H1 (cell line): ENCODE measurements around the gene MARS1. TPM values are rescaled to one million over a fixed set of nuclear protein-coding genes. Genes with fewer than 3 reads are reported as not detected.
"Not testable (repeated sequence)": the region's sequence is repeated elsewhere in the genome, so short reads cannot be mapped to it uniquely, and the experiment has no call there.

Experiments
- CTCF ChIA-PET: fragments of 300-600 bp; sonication (Branson Sonifier 250); formaldehyde crosslinking; loops from one replicate; lab custom pipeline; 2021; ENCODE audit not compliant: partially characterized antibody; lab: Charles Lee
- POLR2A ChIA-PET: fragments of 300-600 bp; sonication (Branson Sonifier 250); formaldehyde crosslinking; loops from one replicate; lab custom pipeline; 2021; ENCODE audit warnings: inconsistent platforms; ENCODE audit not compliant: partially characterized antibody; lab: Charles Lee
- DNase-seq, 2 experiments: peaks; one replicate each; pipeline versions ENCODE4 v3.0.0 to v3.0.0-alpha.2; 2010 to 2022; ENCODE audit warnings: low spot score in 2 of 2, low read depth in 1 of 2, mixed read lengths in 1 of 2
- FAIRE-seq: peaks from 2 replicates; lab custom pipeline; 2011; peaks lifted over from hg19 to GRCh38; lab: Jason Lieb, UNC
- H2AFZ ChIP-seq: 2 replicates; pipeline ENCODE4 v1.8.1; 2012; ENCODE audit warnings: low read length, inconsistent platforms
- H2AK5ac ChIP-seq: 2 replicates; pipeline ENCODE4 v1.6.1; 2013; ENCODE audit warnings: low read depth, low read length
- H2BK120ac ChIP-seq: replicated peaks from 2 replicates; pipeline ENCODE3; 2013; ENCODE audit warnings: low read depth, low read length, inconsistent platforms
- H2BK12ac ChIP-seq: 2 replicates; pipeline ENCODE4 v1.6.1; 2013; ENCODE audit warnings: low read depth, low read length
- H2BK15ac ChIP-seq: 2 replicates; pipeline ENCODE4 v1.6.1; 2013; ENCODE audit warnings: low read length
- H2BK20ac ChIP-seq: 2 replicates; pipeline ENCODE4 v1.6.1; 2013; ENCODE audit warnings: low read length
- H2BK5ac ChIP-seq: 2 replicates; pipeline ENCODE4 v1.6.1; 2013; ENCODE audit warnings: low read depth, low read length
- H3K14ac ChIP-seq: 2 replicates; pipeline ENCODE4 v1.6.1; 2013; ENCODE audit warnings: inconsistent platforms; ENCODE audit not compliant: insufficient read length
- H3K18ac ChIP-seq: 2 replicates; pipeline ENCODE4 v1.6.1; 2013; ENCODE audit warnings: low read length; ENCODE audit errors: extremely low read depth
- H3K23ac ChIP-seq: 2 replicates; pipeline ENCODE4 v1.6.1; 2013; ENCODE audit warnings: inconsistent platforms; ENCODE audit not compliant: insufficient read length
- H3K23me2 ChIP-seq: 2 replicates; pipeline ENCODE4 v1.6.1; 2013; ENCODE audit warnings: low read depth, low read length
- H3K27ac ChIP-seq: 2 replicates; pipeline ENCODE4 v1.6.1; 2011; ENCODE audit warnings: low read depth, low read length, inconsistent platforms
- H3K27me3 ChIP-seq, 4 experiments: replicated peaks in 1 of 4; 1 replicate in 1 of 4; 2 replicates in 3 of 4; pipeline versions ENCODE4 v1.6.1 to v1.8.1; 2011 to 2013; ENCODE audit warnings: low read length in 3 of 4, mild to moderate bottlenecking in 3 of 4, inconsistent platforms in 2 of 4, mixed read lengths in 2 of 4, moderate library complexity in 1 of 4; ENCODE audit not compliant: control insufficient read depth in 3 of 4, insufficient read depth in 3 of 4; ENCODE audit errors: extremely low read depth in 1 of 4
- H3K36me3 ChIP-seq, 4 experiments: 2 replicates each; pipeline versions ENCODE4 v1.6.1 to v1.8.1; 2011 to 2013; ENCODE audit warnings: mild to moderate bottlenecking in 4 of 4, low read length in 3 of 4, moderate library complexity in 2 of 4, control low read depth in 1 of 4, inconsistent platforms in 1 of 4; ENCODE audit not compliant: insufficient read depth in 4 of 4, control insufficient read depth in 2 of 4
- H3K4ac ChIP-seq: replicated peaks from 2 replicates; pipeline ENCODE3; 2013; ENCODE audit warnings: low read length, low read depth, mixed read lengths, inconsistent platforms; ENCODE audit not compliant: insufficient read length
- H3K4me1 ChIP-seq, 4 experiments: replicated peaks in 1 of 4; 1 replicate in 1 of 4; 2 replicates in 3 of 4; pipeline versions ENCODE4 v1.6.1 to v1.8.1; 2011 to 2013; ENCODE audit warnings: low read length in 3 of 4, inconsistent platforms in 2 of 4, mixed read lengths in 1 of 4; ENCODE audit not compliant: insufficient read depth in 4 of 4, control insufficient read depth in 3 of 4
- H3K4me2 ChIP-seq, 2 experiments: 2 replicates each; pipeline versions ENCODE4 v1.6.1 to v1.8.1; 2011 to 2013; ENCODE audit warnings: low read depth in 2 of 2, low read length in 2 of 2, control low read depth in 1 of 2, inconsistent platforms in 1 of 2, mild to moderate bottlenecking in 1 of 2; ENCODE audit not compliant: insufficient read depth in 1 of 2
- H3K4me3 ChIP-seq, 4 experiments: fragments of 200-600, 300-600 bp in 1 of 4; sonication (generic), shearing (Covaris generic), sonication (Bioruptor Twin) in 1 of 4; 2 replicates each; pipeline versions ENCODE4 v1.5.1 to v1.8.1; 2011 to 2016; ENCODE audit warnings: low read length in 4 of 4, low read depth in 3 of 4, control low read depth in 2 of 4, inconsistent platforms in 2 of 4, mild to moderate bottlenecking in 2 of 4, mixed read lengths in 1 of 4, moderate library complexity in 1 of 4; ENCODE audit not compliant: insufficient read depth in 2 of 4; ENCODE audit errors: extremely low read depth in 1 of 4
- H3K56ac ChIP-seq: replicated peaks from 2 replicates; pipeline ENCODE3; 2013; ENCODE audit warnings: low read depth, mild to moderate bottlenecking, mixed read lengths, low read length, inconsistent platforms; ENCODE audit not compliant: insufficient read length
- H3K79me1 ChIP-seq: 2 replicates; pipeline ENCODE4 v1.6.1; 2013; ENCODE audit warnings: low read depth, low read length, control low read depth
- H3K79me2 ChIP-seq, 2 experiments: 2 replicates each; pipeline versions ENCODE4 v1.6.1 to v1.8.1; 2012 to 2013; ENCODE audit warnings: low read length in 2 of 2, mild to moderate bottlenecking in 2 of 2, inconsistent platforms in 1 of 2; ENCODE audit not compliant: insufficient read depth in 2 of 2, control insufficient read depth in 1 of 2
- H3K9ac ChIP-seq, 4 experiments: replicated peaks in 1 of 4; 1 replicate in 1 of 4; 2 replicates in 3 of 4; pipeline versions ENCODE4 v1.6.1 to v1.8.1; 2011 to 2013; ENCODE audit warnings: low read depth in 3 of 4, low read length in 3 of 4, control low read depth in 2 of 4, mild to moderate bottlenecking in 2 of 4, moderate library complexity in 2 of 4, inconsistent platforms in 1 of 4; ENCODE audit errors: extremely low read depth in 1 of 4
- H3K9me3 ChIP-seq, 2 experiments: 2 replicates each; pipeline versions ENCODE4 v1.6.1 to v1.8.1; 2012 to 2013; ENCODE audit warnings: mild to moderate bottlenecking in 2 of 2, moderate library complexity in 2 of 2, control low read depth in 1 of 2, inconsistent platforms in 1 of 2, low read depth in 1 of 2, low read length in 1 of 2, mixed read lengths in 1 of 2; ENCODE audit not compliant: insufficient read depth in 2 of 2
- H4K20me1 ChIP-seq, 2 experiments: replicated peaks in 1 of 2; 2 replicates each; pipeline versions ENCODE3 to v1.8.1; 2011 to 2013; ENCODE audit warnings: inconsistent platforms in 2 of 2, low read length in 2 of 2, mild to moderate bottlenecking in 1 of 2; ENCODE audit not compliant: insufficient read depth in 2 of 2, control insufficient read depth in 1 of 2
- H4K5ac ChIP-seq: 2 replicates; pipeline ENCODE4 v1.6.1; 2013; ENCODE audit warnings: low read length, low read depth, mixed read lengths, inconsistent platforms; ENCODE audit not compliant: insufficient read length
- H4K8ac ChIP-seq: 2 replicates; pipeline ENCODE4 v1.8.0; 2013; ENCODE audit warnings: mild to moderate bottlenecking, moderate library complexity, low read length, inconsistent platforms; ENCODE audit not compliant: insufficient read depth; ENCODE audit errors: extremely low read depth
- H4K91ac ChIP-seq: replicated peaks from 2 replicates; pipeline ENCODE3; 2013; ENCODE audit warnings: low read length, mixed read lengths, inconsistent platforms; ENCODE audit not compliant: insufficient read length
- WGBS, 2 experiments: shearing (Covaris generic) in 1 of 2; methylation state at CpG; one replicate each; pipeline versions ENCODE4 v1.1.6 to v1.1.7; 2013 to 2015; ENCODE audit warnings: low lambda C conversion rate in 2 of 2, mixed read lengths in 2 of 2, inconsistent platforms in 1 of 2, low coverage in 1 of 2, missing lambda C conversion rate in 1 of 2; ENCODE audit not compliant: insufficient replicate concordance in 2 of 2, insufficient coverage in 1 of 2, insufficient read length in 1 of 2; ENCODE audit errors: extremely low coverage in 1 of 2, missing lambda C conversion rate in 1 of 2; 5-methylcytosine and 5-hydroxymethylcytosine counted together
- polyA plus RNA-seq, 7 experiments: library from polyadenylated mRNA; depleted of rRNA in 3 of 7; stranded (reverse) in 5 of 7; unstranded in 2 of 7; fragments of >200 nt in 5 of 7; fragments of 200-250 nt in 2 of 7; gene quantifications; 1 replicate in 5 of 7; 2 replicates in 1 of 7; 4 replicates in 1 of 7; pipeline versions ENCODE4 v1.2.1 to v1.2.3, GENCODE V29; 2011 to 2013; ENCODE audit warnings: missing spikeins in 2 of 7, mixed read lengths in 2 of 7
- total RNA-seq: library from RNA; stranded (reverse); fragmentation: NEBNext Ultra II Directional; extraction: Animal tissue kit (Norgen Biotek cat#: 25700); gene quantifications from 2 replicates; pipeline ENCODE4 v1.2.1, GENCODE V29; 2021
- TF ChIP-seq, protein P1 (sequence below): IDR thresholded peaks from 2 replicates; pipeline ENCODE4 v1.6.1; 2011; ENCODE audit warnings: low read length, improper control_type of control experiment

MARS1 gene
- total and polyA plus RNA-seq, 2 of the 8 experiments (the other 6 are each of a cell fraction or from before 2014, with no cell fraction given) = 194 to 407 TPM

DNA sequence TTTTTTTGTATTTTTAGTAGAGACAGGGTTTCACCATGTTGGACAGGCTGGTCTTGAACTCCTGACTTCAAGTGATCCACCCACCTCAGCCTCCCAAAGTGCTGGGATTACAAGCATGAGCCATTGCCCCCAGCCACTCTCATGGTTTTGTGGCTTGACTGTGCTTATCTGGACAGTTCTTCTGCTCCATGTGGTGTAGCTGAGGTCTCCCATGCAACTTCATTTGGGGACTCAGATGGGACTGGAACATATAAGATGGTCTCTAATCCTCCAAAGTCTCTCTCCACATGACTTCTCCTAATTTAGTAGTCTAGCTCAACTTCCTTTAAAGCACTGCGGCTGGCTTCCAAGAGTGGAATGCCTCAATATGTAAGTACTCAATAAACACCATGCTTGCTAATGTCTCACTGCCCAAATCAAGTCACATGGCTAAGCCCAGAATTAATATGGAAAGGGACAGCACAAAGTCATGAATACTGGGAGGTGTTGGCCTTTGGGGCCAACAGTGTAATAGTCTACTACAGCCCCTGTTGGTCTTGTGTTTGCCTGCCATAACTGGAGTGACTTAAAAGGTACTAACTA, 45.9 kb upstream of the MARS1 start (continued):
- TF ChIP-seq, protein P1, sequence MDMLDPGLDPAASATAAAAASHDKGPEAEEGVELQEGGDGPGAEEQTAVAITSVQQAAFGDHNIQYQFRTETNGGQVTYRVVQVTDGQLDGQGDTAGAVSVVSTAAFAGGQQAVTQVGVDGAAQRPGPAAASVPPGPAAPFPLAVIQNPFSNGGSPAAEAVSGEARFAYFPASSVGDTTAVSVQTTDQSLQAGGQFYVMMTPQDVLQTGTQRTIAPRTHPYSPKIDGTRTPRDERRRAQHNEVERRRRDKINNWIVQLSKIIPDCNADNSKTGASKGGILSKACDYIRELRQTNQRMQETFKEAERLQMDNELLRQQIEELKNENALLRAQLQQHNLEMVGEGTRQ = no peak

DNA sequence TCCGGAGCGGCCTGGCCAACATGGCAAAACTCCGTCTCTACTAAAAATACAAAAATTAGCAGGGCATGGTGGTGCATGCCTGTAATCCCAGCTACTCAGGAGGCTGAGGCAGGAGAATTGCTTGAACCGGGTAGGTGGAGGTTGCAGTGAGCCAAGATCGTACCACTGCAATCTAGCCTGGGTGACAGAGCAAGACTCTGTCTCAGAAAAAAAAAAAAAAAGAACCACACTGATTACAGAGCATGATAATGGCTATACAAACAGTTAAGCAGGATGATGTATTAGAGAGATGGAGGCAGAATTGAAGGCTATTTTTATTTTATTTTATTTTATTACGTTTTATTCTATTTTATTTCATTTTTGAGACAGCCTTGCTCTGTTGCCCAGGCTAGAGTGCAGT, 43.5 kb upstream of the MARS1 start:
- ChIA-PET POLR2A (interaction anchor here (0.9 to 4.6 kb wide), 2 partner anchors 10 to 14 kb away, joined by 3 to 34 read pairs; partner anchors contain the start of gene INHBE), CTCF (interaction anchor here (0.6 to 6.3 kb wide), 5 partner anchors 10 to 136 kb away, joined by 3 to 47 read pairs (median 3); partner anchors contain the start of gene INHBE)
- not testable (repeated sequence) for H3K36me3 ChIP-seq, H3K14ac ChIP-seq, H3K4me2 ChIP-seq, H3K79me2 ChIP-seq, H3K18ac ChIP-seq, H2AFZ ChIP-seq, H3K9ac ChIP-seq, H3K4me3 ChIP-seq, H3K27ac ChIP-seq, H3K9me3 ChIP-seq, H4K5ac ChIP-seq, H3K23me2 ChIP-seq, H4K91ac ChIP-seq, H2BK15ac ChIP-seq, H3K4ac ChIP-seq, H4K8ac ChIP-seq, H3K23ac ChIP-seq, H2BK120ac ChIP-seq, H2BK5ac ChIP-seq, H2BK20ac ChIP-seq, H4K20me1 ChIP-seq, FAIRE-seq, H2AK5ac ChIP-seq, DNase-seq, H3K56ac ChIP-seq, H3K79me1 ChIP-seq, H3K4me1 ChIP-seq, H2BK12ac ChIP-seq, H3K27me3 ChIP-seq
- 89% methylated on average over 6 of the region's 6 CpGs; no CpG with 5 or more reads in 1 of the 2 experiments for WGBS, 2 experiments
